ENCODE measurements around the gene OBI1.
A peak's percentile ranks its signal among the peaks of the same experiment; 100 is the strongest.

OBI1 gene

GRCh38 chr13:78638216-78638615 lies 20.7 kb downstream of the OBI1 start:
- no peak for DNase-seq

GRCh38 chr13:78636495-78636894 lies 22.5 kb downstream of the OBI1 start:
- DNase-seq: peak; percentile 87

- DNase-seq: peak; percentile 54
Measured at GRCh38 chr13:78632996-78633395, 26.0 kb downstream of the OBI1 start.

DNA sequence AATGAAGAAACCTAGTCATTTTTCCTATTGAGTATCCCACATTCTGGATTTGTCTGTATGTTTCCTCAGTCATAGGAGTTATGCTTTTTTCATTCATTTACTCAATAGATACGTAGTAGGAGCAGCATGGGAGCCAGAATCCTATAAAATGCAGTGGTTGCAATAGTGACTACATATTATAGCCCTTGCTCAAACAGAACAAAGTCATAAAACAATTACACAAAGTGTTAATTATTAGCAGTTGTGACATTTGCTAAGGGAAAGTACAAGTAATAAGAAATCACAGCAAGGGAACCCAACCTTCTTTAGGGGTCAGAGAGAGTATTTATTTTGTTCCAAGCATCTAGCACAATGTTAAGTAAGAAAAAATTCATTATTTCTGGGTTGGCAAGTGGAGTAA lies 27.9 kb downstream of the OBI1 start:
- DNase-seq: no peak

- DNase-seq: no peak
Measured at GRCh38 chr13:78630511-78630910, 28.4 kb downstream of the OBI1 start.

- DNase-seq: peak; percentile 56
Measured at GRCh38 chr13:78625384-78625783, 33.6 kb downstream of the OBI1 start.

DNA sequence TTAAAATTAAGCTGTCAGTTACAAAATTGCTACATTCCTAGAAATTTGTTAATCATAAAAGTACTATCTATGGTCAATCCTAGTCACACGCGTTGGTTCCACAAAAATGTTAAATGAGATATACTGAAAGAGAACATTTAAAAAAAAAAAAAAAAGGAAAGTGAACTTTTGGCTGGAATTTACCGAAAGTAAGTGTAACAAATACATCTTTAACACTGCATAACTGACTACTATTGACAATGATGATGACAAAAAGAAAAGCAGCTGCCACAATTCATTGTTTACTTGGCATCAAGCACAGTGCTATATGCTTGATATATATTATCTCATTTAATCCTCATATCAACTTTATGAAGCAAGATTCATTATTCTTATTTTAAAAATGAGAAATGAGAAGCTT lies 35.8 kb downstream of the OBI1 start:
- no peak for DNase-seq

DNA sequence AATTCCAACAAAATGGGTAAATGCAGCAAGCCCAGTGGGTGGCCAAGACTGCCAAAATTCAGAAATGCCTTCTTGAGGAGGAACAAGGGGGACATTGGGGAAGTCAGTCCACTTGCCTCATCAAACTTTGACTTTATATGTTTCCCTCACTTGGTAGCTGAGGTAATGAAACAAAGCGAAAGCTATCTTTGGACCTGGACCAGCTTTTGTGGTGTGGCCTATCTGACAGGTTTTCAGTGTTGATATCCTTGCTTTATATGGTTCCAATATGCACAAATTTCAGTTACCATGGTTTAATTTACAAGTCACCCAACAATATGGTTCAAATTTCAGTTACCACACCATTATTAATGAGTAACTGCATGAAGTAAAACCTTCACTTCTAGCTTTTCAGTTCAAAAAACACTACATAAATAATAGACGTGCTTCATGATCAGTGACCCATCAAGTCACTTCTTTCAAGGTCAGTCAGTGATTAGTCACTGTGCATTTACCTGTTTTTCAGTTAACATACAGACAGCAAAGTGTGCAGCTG lies 38.0 kb downstream of the OBI1 start:
- DNase-seq: peak; percentile 40

DNA sequence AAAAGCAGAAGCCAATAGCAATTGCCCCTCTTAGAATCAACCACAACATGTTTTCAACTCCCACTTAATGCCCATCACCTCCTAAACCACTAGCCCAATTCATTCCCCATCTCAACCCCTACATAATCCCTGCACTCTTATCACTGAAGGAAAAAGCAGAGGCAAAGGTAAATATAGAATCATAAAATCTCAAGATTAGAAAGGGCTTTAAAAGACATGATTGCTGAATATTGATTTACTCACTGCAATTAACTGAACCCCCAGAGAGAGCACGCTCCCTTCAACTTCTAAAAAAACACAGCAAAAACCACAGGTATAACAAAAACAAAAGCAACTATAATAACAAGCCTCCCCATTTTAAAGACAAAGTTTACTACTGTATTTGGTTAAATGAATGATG lies 40.5 kb downstream of the OBI1 start:
- no peak for DNase-seq

- DNase-seq: no peak
Measured at GRCh38 chr13:78611040-78611439, 47.9 kb downstream of the OBI1 start.

- no peak for DNase-seq
Measured at GRCh38 chr13:78610381-78610883, 48.5 kb downstream of the OBI1 start.

DNA sequence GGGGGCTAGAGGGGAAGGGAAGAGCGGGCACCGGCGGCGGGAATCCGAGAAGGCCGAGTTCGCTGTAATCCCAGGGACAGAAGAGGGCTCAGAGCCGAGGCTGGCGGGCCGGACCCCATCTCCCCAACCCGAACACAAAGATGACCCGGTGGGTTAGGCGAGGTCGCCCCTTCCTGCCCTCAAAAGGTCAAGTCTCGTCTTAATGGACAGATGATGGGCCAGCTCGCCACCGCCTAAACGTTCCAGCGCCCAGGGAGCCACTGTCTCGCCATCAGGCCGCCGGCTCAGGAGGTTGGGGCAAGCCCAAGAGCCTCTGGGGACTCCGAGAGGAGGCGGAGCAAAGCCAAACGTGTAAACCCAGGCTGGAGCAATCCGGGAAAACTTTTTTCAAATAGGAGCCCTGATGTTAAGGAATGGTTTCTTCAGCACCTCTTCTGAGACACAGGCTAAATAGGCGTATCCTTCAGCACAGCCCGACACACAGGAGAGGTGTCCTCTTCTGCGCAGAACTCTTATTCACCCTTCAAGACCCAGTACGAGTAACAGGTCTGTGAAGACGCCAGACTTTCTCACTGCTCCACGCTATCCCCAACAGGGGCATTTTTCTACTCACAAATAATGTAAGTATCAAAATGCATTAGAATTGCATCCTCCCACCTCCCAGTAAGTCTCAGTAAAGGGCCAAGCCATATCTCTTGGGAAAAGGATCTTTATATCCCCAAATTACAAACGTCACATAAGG lies 49.3 kb downstream of the OBI1 start:
- DNase-seq: no peak

DNA sequence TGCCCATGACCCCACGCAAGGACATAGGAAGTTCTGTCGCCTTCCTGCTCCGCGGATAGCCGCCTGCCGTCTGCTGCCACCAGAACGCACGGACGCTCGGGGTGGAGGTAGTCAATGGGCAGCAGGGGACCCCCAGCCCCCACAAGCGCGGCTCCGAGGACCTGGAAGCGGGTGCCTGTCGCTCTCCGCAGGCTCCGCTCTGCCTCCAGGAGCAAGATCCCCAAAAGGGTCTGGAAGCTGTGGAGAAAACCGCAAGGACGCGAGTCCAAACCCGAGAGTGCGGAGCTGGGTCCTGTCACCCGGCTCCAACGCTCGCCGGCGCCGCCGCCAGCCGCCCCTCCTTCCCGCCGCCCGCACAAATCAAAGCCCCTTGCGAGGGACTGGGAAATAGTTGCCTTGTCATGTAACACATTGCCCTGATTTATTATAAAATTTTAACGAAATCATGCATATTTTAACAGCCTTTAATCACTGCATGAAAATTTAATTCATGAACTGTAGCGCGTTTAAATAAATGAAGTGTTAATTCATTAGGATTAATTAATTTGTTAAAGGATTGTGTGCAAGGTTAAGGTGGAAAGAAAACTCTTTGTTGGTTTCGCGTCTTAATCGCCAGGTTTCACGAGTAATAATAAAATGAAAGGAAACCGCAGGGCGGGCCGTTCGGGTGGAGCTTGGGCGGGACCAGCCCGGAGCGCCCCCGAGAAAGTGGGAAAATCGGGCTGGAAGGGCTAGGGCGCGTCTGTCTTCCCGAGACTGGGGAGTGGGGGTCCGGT lies 50.1 kb downstream of the OBI1 start:
- no peak for DNase-seq

DNA sequence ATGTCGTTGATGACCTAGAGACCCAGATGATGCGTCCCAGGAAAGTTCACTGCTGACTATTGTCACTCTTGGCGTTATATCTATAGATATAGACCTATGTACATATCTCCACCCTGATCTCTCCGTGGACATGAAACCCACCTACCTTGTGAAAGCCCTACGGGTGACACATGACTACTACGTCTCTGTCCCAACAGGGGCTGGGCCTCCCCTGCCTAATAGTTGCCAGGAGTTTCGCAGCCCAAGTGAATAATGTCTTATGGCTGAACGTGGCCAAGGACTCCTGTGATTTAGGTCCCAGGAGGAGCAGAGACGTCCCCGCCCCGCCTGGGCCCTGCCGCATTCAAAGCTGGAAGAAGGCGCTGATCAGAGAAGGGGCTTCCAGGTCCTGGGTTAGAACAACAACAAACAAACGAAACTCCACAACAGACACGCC lies 50.7 kb downstream of the OBI1 start:
- no peak for DNase-seq

DNA sequence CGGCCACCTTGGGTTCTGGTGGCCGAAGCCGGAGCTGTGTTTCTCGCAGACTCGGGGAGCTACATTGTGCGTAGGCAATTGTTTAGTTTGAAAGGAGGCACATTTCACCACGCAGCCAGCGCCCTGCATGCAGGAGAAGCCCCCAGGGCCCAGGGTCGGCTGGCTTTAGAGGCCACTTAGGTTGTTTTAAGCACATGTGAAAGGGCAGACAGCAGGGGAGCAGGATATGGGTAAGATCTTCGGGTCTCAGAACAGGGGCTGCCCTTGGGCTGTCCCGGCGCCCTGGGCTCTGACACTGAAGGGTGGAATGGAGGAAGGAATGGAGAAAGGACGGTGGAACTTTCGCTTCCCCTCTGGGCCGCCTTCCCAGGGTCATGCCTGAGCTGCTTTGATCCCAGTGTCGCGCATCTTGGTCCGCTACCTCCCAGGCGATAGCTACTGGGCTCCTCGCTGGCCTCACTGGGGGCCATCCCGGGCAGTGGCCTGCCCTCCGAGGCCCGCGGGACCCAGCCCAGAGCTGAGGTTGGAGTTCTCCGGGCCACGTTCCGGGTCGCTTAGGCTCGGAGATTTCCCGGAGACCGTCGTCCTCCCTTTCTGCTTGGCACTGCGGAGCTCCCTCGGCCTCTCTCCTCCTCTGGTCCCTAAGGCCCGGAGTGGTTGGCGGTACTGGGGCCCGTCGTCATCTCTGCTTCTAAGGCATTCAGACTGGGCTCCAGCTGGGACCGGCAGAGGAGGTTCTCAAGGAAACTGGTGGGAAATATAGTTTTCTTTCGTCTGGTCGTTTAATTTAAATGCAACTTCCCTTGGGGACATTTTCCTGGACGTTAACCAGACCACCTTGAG lies 51.3 kb downstream of the OBI1 start:
- no peak for DNase-seq

DNA sequence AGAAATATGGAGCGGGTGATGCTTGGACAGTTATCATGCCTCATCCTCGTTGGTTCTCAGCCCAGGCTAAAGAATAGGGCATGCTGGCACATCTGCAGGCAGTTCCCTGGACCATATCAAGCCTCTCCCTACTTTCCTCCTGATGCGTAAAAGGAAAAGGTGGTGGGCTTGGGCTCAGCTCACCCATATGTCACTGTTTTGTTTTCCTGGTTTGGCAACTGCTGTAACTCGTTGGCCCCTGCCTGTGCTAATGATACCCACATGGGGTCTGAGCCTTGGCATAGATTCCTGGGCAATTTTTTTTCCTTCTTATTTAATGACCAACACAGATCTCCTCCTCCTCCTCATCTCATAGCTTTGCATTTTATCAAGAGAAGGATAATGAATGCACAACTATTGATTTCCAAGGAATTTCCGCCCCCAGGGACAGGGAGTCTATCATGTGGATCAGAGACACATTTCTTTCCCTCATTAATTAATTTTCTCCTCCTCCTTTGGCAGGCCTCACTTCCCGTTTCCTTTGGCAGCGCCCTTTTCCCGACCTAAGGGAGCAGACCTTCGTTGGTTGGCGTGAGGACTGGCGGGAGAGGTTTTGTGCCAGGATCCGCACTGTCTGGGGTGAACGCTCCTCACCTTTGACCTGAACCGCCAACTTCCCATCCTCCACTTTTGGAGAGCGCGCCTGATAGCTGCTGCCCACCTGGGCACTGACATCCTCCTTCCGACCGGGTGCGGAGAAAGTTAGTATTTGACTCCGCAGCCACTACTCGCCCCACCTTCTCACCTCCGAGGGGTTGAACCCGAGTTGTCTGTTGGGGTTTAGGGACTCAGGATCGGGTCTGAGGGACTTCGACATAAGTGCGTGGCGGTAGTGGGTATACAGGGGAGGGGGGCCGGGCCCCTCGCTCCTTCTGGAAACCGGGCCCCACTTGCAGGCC lies 52.2 kb downstream of the OBI1 start:
- DNase-seq: no peak

- DNase-seq: no peak
Measured at GRCh38 chr13:78604782-78605611, 54.0 kb downstream of the OBI1 start.

DNA sequence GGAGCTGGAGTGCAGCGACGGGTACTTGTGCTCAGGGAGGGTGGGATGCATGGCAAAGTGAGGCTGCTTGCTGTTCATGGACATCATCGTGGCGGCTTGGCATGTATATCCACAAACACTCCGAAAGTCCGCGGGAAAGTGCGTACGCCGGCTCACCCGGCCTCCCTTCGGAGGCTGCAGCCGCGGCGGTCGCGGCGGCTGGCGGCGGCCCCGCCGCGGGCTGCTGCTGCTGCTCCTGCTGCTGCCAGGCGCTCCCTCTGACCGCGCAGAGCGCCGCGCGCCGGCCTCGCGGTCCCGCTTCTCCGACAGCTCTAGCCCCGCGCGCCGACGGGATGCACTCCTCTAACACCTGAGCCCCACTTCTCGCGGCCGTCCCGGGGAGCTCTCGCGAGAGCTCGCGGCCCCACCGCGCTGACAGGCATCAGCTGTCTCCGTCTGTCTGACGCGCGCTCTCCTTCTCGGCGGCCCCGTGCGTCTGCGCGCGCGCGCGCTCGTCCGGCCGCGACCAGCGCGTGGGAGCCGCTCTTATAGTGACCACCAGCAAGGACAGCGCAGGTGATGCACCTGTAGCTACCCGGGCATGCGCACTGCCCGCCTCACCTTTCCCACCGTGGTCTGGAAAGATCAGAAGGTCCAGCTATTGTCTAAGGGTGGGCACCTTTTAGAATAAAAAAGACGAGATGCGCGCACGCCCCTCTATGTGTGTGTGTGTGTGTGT lies 55.6 kb downstream of the OBI1 start, which contains the start of gene POU4F1:
Gene POU4F1 (minus strand): TSS at position 313 of the 718 bp plus-strand sequence. CDS start 226 bp downstream, at position 87.
- DNase-seq: peak; percentile 76

DNA sequence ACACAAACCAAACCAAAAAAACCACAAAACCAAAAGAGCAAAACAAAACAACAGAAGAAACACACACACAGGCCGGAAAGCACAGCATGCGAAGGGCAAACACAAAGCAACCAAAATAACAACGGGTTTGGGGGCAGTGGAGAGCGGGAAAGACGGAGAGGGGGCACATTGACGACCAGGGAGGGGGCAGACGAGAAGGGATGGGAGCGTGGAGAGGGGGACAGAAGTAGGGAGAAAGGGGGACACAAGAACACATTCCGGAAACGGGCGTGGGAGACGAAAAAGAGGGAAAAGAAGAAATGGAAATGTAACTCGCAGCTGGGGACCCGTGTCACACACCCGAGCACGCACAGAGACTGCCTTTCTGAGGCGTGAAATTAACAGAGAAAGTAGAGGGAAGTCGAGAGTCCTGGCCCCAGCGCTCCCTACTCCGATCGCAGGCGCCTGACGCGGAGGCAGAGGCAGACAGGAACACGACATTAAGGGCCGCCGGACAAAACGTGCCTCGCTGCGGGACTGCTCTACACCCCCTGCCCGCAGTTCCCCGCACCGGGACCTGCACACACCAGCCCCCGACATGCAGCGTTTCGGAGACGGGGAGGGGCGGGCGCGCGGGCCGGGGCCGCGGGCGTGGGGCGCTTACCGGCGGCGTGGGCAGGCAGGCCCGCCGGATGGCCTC lies 56.3 kb downstream of the OBI1 start:
- peak; percentile 67 for DNase-seq

Measured in hematopoietic multipotent progenitor cell treated with erythropoietin and hydrocortisone succinate and interleukin-3 and kit ligand, for 4 days (in vitro differentiated cells).